Vagina (tissue), 2 donors: ENCODE measurements around the gene ZNF70.

ENCODE experiments used
- CTCF ChIP-seq, 3 experiments: fragments of 450-650 bp in 2 of 3; fragments of 200-600 bp in 1 of 3; sonication (generic) in 1 of 3; IDR thresholded peaks; one replicate each; pipeline ENCODE4 v1.5.1; 2017 to 2019; ENCODE audit warnings: antibody characterized with exemption in 3 of 3, mild to moderate bottlenecking in 2 of 3, moderate library complexity in 2 of 3
- POLR2A ChIP-seq, 2 donors: fragments of 450-650 bp; IDR thresholded peaks; one replicate each; pipeline ENCODE4 v1.6.1; 2017; ENCODE audit warnings: antibody characterized with exemption in 2 of 2, mild to moderate bottlenecking in 2 of 2, moderate library complexity in 2 of 2

- no peak for TF ChIP-seq POLR2A (IDR thresholded peaks at IDR 0.05)
- TF ChIP-seq CTCF (IDR thresholded peaks at IDR 0.05) = no peak
Observed at GRCh38 chr22:23791738-23792645, 41.1 kb upstream of the ZNF70 start.
